GM12891 (cell line): ENCODE data around the gene LYRM4.

Source experiments
- PAX5 ChIP-seq: IDR thresholded peaks from 2 replicates; pipeline ENCODE4 v1.6.1; 2011; ENCODE audit warnings: low read length, moderate library complexity, mild to moderate bottlenecking; ENCODE audit not compliant: insufficient read depth, severe bottlenecking
- POLR2A ChIP-seq: IDR thresholded peaks from 2 replicates; pipeline ENCODE4 v1.6.1; 2011; ENCODE audit warnings: low read depth, low read length, control low read depth
- POLR2AphosphoS5 ChIP-seq: IDR thresholded peaks from 2 replicates; pipeline ENCODE4 v1.6.1; 2011; ENCODE audit warnings: low read depth, low read length, control low read depth
- POU2F2 ChIP-seq: IDR thresholded peaks from 2 replicates; pipeline ENCODE4 v1.6.1; 2011; ENCODE audit warnings: low read depth, mild to moderate bottlenecking, control low read depth, low read length, moderate library complexity
- SPI1 ChIP-seq: IDR thresholded peaks from 2 replicates; pipeline ENCODE4 v1.6.1; 2011; ENCODE audit warnings: low read depth, low read length, control low read depth
- TAF1 ChIP-seq: IDR thresholded peaks from 2 replicates; pipeline ENCODE4 v1.6.1; 2011; ENCODE audit warnings: low read depth, low read length, control low read depth

GRCh38 chr6:5163247-5163646 is 97.5 kb downstream of the LYRM4 start:
- TF ChIP-seq POLR2A (no peak), POLR2AphosphoS5 (no peak), TAF1 (no peak), SPI1 (no peak), POU2F2 (no peak), PAX5 (no peak)
